Gastroesophageal sphincter (tissue), 4 donors: Measurements from ENCODE around the gene MOV10. TPM values are rescaled to one million over a fixed set of nuclear protein-coding genes. Genes with fewer than 3 reads are reported as not detected.
A peak's percentile ranks its signal among the peaks of the same experiment; 100 is the strongest.

Source experiments
- ATAC-seq: fragments of 150-250 bp; one replicate; pipeline ENCODE4 v1.9.1; 2016; ENCODE audit warnings: mild to moderate bottlenecking, moderate library complexity
- H3K27ac ChIP-seq, 4 donors: fragments of 200-600 bp; sonication (generic) in 3 of 4; 1 replicate in 3 of 4; 2 replicates in 1 of 4; pipeline ENCODE4 v1.5.1; 2016 to 2019
- H3K27me3 ChIP-seq: fragments of 200-600 bp; sonication (generic); one replicate; pipeline ENCODE4 v1.5.1; 2019
- H3K36me3 ChIP-seq, 2 donors: fragments of 200-600 bp; sonication (generic); one replicate each; pipeline ENCODE4 v1.5.1; 2019; ENCODE audit warnings: control low read depth in 1 of 2
- H3K4me1 ChIP-seq, 3 donors: fragments of 200-600 bp; sonication (generic); 1 replicate in 2 of 3; 2 replicates in 1 of 3; pipeline ENCODE4 v1.5.1; 2016 to 2019; ENCODE audit warnings: control low read depth in 2 of 3
- H3K4me3 ChIP-seq, 2 donors: fragments of 200-600 bp; sonication (generic); one replicate each; pipeline ENCODE4 v1.5.1; 2019; ENCODE audit warnings: mild to moderate bottlenecking in 1 of 2, moderate library complexity in 1 of 2
- H3K9me3 ChIP-seq, 3 donors: fragments of 200-600 bp; sonication (generic); one replicate each; pipeline ENCODE4 v1.5.1; 2017 to 2019; ENCODE audit warnings: control low read depth in 2 of 3
- EP300 ChIP-seq: sonication (generic); formaldehyde crosslinking; IDR thresholded peaks from one replicate; pipeline ENCODE4 v1.6.1; 2017; ENCODE audit warnings: antibody characterized with exemption, mild to moderate bottlenecking
- POLR2A ChIP-seq, 2 donors: fragments of 450-650 bp; IDR thresholded peaks; one replicate each; pipeline ENCODE4 v1.6.1; 2017; ENCODE audit warnings: antibody characterized with exemption in 2 of 2, mild to moderate bottlenecking in 2 of 2, moderate library complexity in 1 of 2
- POLR2AphosphoS5 ChIP-seq: sonication (generic); formaldehyde crosslinking; IDR thresholded peaks from one replicate; pipeline ENCODE4 v1.6.1; 2017; ENCODE audit warnings: antibody characterized with exemption
- WGBS, 2 donors: methylation state at CpG; one replicate each; pipeline ENCODE4 v1.1.5; 2018; ENCODE audit warnings: low coverage in 1 of 2; 5-methylcytosine and 5-hydroxymethylcytosine counted together
- total RNA-seq, 4 donors: library from RNA; depleted of rRNA; stranded (reverse); fragments of >200 nt; gene quantifications; one replicate each; pipeline ENCODE4 v1.1.0, GENCODE V29; 2016
- TF ChIP-seq, protein P1 (sequence below), 4 experiments: fragments of 200-600 bp in 2 of 4; fragments of 450-650 bp in 2 of 4; sonication (generic) in 1 of 4; IDR thresholded peaks; one replicate each; pipeline ENCODE4 v1.5.1; 2017 to 2019; ENCODE audit warnings: antibody characterized with exemption in 4 of 4, mild to moderate bottlenecking in 2 of 4, moderate library complexity in 2 of 4

Gene MOV10
- total RNA-seq, 4 donors from 2014 or later = 13.4 to 25.3 (median 18.8) TPM

DNA sequence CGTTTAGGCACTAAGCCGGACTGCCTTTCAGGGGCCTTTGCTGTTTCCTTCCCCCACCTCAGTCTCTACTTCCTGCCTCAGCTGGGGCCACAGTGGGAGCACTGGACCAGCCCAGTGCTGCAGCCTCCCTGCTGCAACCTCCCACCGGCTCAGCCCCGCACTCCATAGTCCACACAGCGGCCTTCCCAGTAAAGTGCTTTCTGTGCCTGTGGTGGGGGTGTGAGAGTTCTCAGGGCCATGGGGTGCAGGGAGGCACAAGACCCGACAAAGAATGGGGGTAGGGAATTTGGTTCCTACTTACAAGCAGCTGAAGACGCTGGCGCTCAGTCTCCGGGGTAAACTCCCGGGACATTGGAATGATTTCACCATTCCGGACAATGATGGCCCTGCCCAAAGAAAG is 37.2 kb downstream of the MOV10 start:
- 80 to 83% methylated on average over 7 to 8 of the region's 11 CpGs for WGBS, 2 donors
- ATAC-seq = no peak

DNA sequence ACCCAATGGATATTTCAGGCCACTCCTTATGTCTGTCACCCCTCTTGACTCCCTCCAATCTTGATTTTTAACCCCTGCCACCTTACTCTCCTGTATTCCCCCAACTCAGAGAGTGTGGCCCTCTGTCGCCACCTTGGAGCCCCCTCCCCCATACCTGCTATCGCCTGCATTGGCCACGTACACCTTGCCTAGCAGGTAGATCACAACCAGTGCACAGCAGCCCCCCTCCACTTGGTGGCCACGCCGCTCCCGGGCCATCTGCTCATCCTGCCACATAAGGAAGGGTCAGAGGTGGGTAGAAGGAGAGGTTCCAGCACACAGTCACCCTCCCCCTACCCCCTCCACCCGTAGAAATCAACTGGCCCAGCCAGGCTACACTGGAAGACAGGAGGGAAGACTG is 37.7 kb downstream of the MOV10 start:
- 86 to 90% methylated on average over 2 to 4 of the region's 7 CpGs for WGBS, 2 donors
- Histone ChIP-seq H3K9me3 (no peaks in the 10 kb centered on the region), H3K27ac (no peak overlapping the region), H3K4me3 (no peak overlapping the region), H3K27me3 (no peaks in the 10 kb centered on the region), H3K36me3 (no peaks in the 10 kb centered on the region), H3K4me1 (peaks cover 0 to 39% (median 17%) of the 10 kb centered on the region in 3 donors)
- ATAC-seq = no peak
- TF ChIP-seq POLR2A (IDR thresholded peaks at IDR 0.05) = no peak
- TF ChIP-seq POLR2AphosphoS5 = no peak
- TF ChIP-seq, protein P1, sequence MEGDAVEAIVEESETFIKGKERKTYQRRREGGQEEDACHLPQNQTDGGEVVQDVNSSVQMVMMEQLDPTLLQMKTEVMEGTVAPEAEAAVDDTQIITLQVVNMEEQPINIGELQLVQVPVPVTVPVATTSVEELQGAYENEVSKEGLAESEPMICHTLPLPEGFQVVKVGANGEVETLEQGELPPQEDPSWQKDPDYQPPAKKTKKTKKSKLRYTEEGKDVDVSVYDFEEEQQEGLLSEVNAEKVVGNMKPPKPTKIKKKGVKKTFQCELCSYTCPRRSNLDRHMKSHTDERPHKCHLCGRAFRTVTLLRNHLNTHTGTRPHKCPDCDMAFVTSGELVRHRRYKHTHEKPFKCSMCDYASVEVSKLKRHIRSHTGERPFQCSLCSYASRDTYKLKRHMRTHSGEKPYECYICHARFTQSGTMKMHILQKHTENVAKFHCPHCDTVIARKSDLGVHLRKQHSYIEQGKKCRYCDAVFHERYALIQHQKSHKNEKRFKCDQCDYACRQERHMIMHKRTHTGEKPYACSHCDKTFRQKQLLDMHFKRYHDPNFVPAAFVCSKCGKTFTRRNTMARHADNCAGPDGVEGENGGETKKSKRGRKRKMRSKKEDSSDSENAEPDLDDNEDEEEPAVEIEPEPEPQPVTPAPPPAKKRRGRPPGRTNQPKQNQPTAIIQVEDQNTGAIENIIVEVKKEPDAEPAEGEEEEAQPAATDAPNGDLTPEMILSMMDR (IDR thresholded peaks at IDR 0.05) = no peak
- TF ChIP-seq EP300 = no peak

More for the DNA sequence above, 37.2 kb downstream of the MOV10 start:
- H3K4me3 ChIP-seq = no peak overlapping the region
- H3K36me3 ChIP-seq = no peaks in the 10 kb centered on the region
- peaks cover 0 to 39% (median 17%) of the 10 kb centered on the region in 3 donors for H3K4me1 ChIP-seq
- H3K9me3 ChIP-seq = no peaks in the 10 kb centered on the region
- TF ChIP-seq, protein P1 (IDR thresholded peaks at IDR 0.05) = no peak
- TF ChIP-seq POLR2A (IDR thresholded peaks at IDR 0.05) (no peak), EP300 (no peak), POLR2AphosphoS5 (no peak)
- no peaks in the 10 kb centered on the region for H3K27me3 ChIP-seq
- no peak overlapping the region for H3K27ac ChIP-seq

DNA sequence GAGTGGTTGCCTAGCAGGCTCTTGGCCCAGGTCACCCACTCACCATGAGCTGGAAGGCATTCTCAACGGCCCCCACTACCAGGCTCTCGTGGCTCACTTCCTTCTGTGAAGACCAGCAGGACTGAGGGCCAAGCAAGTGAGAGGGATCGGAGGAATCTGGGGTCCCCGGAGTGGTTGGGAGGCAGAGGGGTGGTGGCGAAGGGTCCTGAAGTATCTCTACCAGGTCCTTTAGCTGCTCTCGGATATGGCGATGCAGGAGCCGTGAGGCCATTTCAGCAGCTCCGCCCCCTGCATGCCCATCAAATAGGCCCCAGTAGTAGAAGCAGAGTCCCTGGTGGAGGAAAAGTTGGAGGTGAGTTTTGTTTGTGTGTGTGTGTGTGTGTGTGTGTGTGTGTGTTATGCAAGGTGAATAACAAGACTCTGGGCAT is 38.3 kb downstream of the MOV10 start:
- Histone ChIP-seq H3K4me3 (no peak overlapping the region), H3K4me1 (peaks cover 0 to 34% (median 17%) of the 10 kb centered on the region in 3 donors), H3K27ac (no peak overlapping the region), H3K27me3 (no peaks in the 10 kb centered on the region), H3K36me3 (no peaks in the 10 kb centered on the region), H3K9me3 (no peaks in the 10 kb centered on the region)
- WGBS, 2 donors = 96 to 100% methylated on average over 2 to 7 of the region's 9 CpGs
- TF ChIP-seq POLR2A (IDR thresholded peaks at IDR 0.05) = no peak
- no peak for ATAC-seq

DNA sequence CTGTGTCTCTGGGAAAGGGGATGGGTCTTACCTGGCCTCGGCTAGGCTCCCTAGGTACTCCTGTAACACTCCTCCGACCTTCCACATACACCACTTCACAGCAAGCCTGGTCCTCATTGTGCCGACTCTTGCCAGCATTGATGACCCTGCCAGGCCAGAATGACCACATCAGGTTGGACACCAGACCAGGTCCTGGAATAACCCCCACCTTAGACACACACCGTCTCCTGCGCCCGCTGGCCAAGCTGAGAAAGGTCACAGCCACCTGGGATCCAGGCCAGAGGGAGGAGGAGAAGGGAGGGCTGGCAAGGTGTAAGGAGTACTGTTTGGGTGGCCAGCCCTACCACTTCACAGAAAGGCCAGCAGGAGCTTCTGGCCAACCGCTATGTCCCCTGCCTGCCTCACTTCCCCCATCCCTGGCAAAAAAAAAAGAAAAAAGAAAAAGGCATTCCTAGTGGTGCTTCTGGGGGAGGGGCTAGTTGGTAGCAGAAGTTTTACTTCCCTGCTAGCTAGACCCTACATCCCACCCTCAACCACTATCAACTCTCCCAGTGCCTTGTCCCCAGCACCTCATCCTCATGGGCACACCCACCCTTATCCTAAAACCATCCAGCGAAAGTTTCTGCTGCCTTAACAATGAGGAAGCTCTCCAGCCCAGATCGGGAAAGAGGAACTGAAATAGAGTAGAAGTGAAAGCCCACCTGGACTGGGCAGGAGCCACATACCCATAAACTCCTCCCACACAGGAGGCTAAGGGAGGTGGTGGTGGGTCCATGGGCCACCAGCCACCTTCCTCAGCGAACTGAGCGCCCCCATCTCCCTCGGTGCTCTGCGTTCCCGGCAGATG is 39.2 kb downstream of the MOV10 start:
- H3K27me3 ChIP-seq = peaks cover under 1% of the 10 kb centered on the region
- H3K4me1 ChIP-seq = peaks cover 0 to 35% (median 20%) of the 10 kb centered on the region in 3 donors
- H3K4me3 ChIP-seq = peak overlapping the region; percentile 23 to 77
- no peaks in the 10 kb centered on the region for H3K9me3 ChIP-seq
- TF ChIP-seq, protein P1 (IDR thresholded peaks at IDR 0.05) = no peak
- TF ChIP-seq POLR2AphosphoS5 (no peak), POLR2A (IDR thresholded peaks at IDR 0.05) (no peak), EP300 (no peak)
- no peaks in the 10 kb centered on the region for H3K36me3 ChIP-seq
- H3K27ac ChIP-seq = peak overlapping the region in 1 of 4 donors; percentile 81
- no peak for ATAC-seq
- WGBS, 2 donors = 60 to 90% methylated on average over 2 of the region's 14 CpGs

DNA sequence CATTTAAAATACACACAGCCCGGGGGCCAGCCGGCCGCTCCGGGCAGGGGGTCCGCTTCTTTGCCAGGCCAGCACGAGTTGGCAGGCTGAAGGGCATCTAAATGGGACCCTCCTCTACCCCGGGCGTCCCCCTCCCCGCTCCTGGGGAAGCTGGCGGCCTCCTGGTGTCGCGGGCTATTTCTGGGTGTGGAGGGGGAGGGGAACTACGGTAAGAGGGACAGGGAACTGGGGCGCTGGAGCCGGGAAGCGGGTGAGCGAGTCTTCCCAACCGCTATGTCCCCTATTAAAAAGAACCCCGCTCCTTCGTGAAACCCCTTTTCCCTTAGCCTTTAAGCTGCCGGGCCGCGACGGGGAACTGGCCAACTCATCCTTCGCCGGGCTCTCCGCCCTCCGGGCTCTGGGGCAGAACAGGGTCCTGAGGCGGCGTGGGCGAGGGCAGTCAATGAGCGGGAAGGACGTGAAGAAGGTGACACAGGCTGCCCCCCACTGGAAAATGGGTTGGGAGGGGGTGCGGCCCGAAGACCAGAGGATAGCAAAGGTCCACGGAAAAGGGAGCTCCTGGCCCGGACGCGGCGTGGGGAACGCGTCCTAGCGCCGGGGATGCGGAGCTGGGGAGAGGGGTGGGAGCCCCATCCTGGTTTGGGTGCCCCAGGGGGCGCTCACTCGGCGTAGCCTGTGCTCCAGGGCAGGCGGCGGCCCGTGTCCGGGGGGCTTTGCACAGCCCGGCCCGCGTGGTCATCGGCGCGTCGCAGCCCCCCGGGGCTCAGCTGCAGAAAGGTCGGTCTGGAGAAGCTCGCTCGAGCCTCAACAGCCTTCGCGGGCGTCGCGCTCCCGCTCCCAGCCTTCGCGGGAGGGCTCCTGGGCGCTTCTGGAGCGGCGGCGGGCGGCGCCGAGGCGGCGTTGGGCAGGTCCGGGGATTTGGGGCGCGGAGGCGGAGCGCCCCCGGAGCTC is 40.1 kb downstream of the MOV10 start:
- Histone ChIP-seq H3K27me3 (peaks cover 7% of the 10 kb centered on the region), H3K27ac (peak overlapping the region in 3 of 4 donors; percentile 75 to 82 (median 81)), H3K9me3 (no peaks in the 10 kb centered on the region), H3K4me3 (peak overlapping the region; percentile 23 to 77), H3K36me3 (no peaks in the 10 kb centered on the region), H3K4me1 (peaks cover 0 to 39% (median 24%) of the 10 kb centered on the region in 3 donors)
- WGBS, 2 donors = no CpG with 5 or more reads among the region's 86 CpGs
- no peak for ATAC-seq
- TF ChIP-seq POLR2A (IDR thresholded peaks at IDR 0.05) = no peak
- TF ChIP-seq, protein P1 (IDR thresholded peaks at IDR 0.05) = peak in 1 of 4 experiments; percentile 8
